HepG2 (cell line): Measurements from ENCODE around the gene CSNK1G1. TPM values are rescaled to one million over a fixed set of nuclear protein-coding genes. Genes with fewer than 3 reads are reported as not detected.

Experiments used
- BCL3 ChIP-seq: sonication (generic); formaldehyde crosslinking; IDR thresholded peaks from 2 replicates; pipeline ENCODE4 v1.5.1; 2020; ENCODE audit warnings: mild to moderate bottlenecking, missing genetic modification reagents, moderate library complexity
- MLLT10 ChIP-seq: sonication (generic); formaldehyde crosslinking; IDR thresholded peaks from 2 replicates; pipeline ENCODE4 v1.4.0; 2020; ENCODE audit warnings: missing genetic modification reagents
- NFAT5 ChIP-seq: sonication (generic); formaldehyde crosslinking; IDR thresholded peaks from 2 replicates; pipeline ENCODE4 v1.4.0; 2020; ENCODE audit warnings: missing genetic modification reagents
- NR2C2 ChIP-seq: sonication (generic); formaldehyde crosslinking; IDR thresholded peaks from 2 replicates; pipeline ENCODE4 v1.4.0; 2020; ENCODE audit warnings: missing genetic modification reagents, mild to moderate bottlenecking, moderate library complexity, borderline replicate concordance
- RBFOX2 ChIP-seq: fragments of 200-400 bp; formaldehyde crosslinking; IDR thresholded peaks from 2 replicates; pipeline ENCODE4 v1.6.1; 2017; ENCODE audit warnings: low read depth, mild to moderate bottlenecking, low read length
- TBX2 ChIP-seq: sonication (generic); formaldehyde crosslinking; IDR thresholded peaks from 2 replicates; pipeline ENCODE4 v1.5.0; 2020; ENCODE audit warnings: missing genetic modification reagents, mild to moderate bottlenecking, borderline replicate concordance
- THRA ChIP-seq: sonication (generic); formaldehyde crosslinking; IDR thresholded peaks from 2 replicates; pipeline ENCODE4 v1.4.0; 2020; ENCODE audit warnings: missing genetic modification reagents, borderline replicate concordance
- USF2 ChIP-seq, 2 experiments: sonication (generic) in 1 of 2; formaldehyde crosslinking in 1 of 2; IDR thresholded peaks; 2 replicates each; pipeline versions ENCODE4 v1.5.1 to v1.6.1; 2011 to 2020; ENCODE audit warnings: borderline replicate concordance in 1 of 2, low read depth in 1 of 2, low read length in 1 of 2, mild to moderate bottlenecking in 1 of 2, missing genetic modification reagents in 1 of 2, moderate library complexity in 1 of 2
- ZNF513 ChIP-seq: sonication (generic); formaldehyde crosslinking; conservative IDR thresholded peaks from 2 replicates; pipeline ENCODE4 v1.5.0; 2020; ENCODE audit warnings: missing genetic modification reagents
- ZNF768 ChIP-seq: sonication (generic); formaldehyde crosslinking; IDR thresholded peaks from 2 replicates; pipeline ENCODE4 v1.4.0; 2020; ENCODE audit warnings: missing genetic modification reagents
- ZSCAN5A ChIP-seq: sonication (generic); formaldehyde crosslinking; IDR thresholded peaks from 2 replicates; pipeline ENCODE4 v1.8.0; 2022; ENCODE audit warnings: mild to moderate bottlenecking, missing genetic modification reagents, borderline replicate concordance
- polyA plus RNA-seq, 8 experiments: library from polyadenylated mRNA; depleted of rRNA in 3 of 8; stranded (reverse) in 7 of 8; unstranded in 1 of 8; fragments of >200 nt; fragmentation: Illumina TruSeq in 4 of 8; extraction: Trizol in 4 of 8; gene quantifications; 2 replicates each; pipeline versions ENCODE4 v1.2.1 to v1.2.3, GENCODE V29; 2011 to 2016; ENCODE audit warnings: low read depth in 4 of 8, missing spikeins in 1 of 8, mixed read lengths in 1 of 8; ENCODE audit not compliant: insufficient read depth in 1 of 8
- total RNA-seq, 5 experiments: library from RNA; depleted of rRNA; stranded (reverse); fragments of >200 nt; fragmentation: Illumina TruSeq; extraction: Trizol; gene quantifications; 2 replicates each; pipeline ENCODE4 v1.2.3, GENCODE V29; 2016; ENCODE audit warnings: low read depth in 1 of 5

Gene CSNK1G1
- total and polyA plus RNA-seq, 2 of the 13 experiments (the other 11 are each of a cell fraction or from before 2014, with no cell fraction given): 8.5 to 12.6 TPM

GRCh38 chr15:64146885-64147681, 208.9 kb downstream of the CSNK1G1 start (continued):
- TF ChIP-seq USF2 (IDR thresholded peaks at IDR 0.05; ENCODE audit: low read depth, low read length): no peak
- no peak for TF ChIP-seq USF2 (CRISPR knock-in tag; IDR thresholded peaks at IDR 0.05; ENCODE audit: borderline replicate concordance)
- peak; percentile 36; the same call in 1 of the 2 replicates for TF ChIP-seq NR2C2
- TF ChIP-seq ZNF768: peak; percentile 47; the same call in 1 of the 2 replicates
- TF ChIP-seq BCL3 (CRISPR knock-in tag): no peak
- TF ChIP-seq TBX2 (CRISPR knock-in tag): peak; percentile 71
- TF ChIP-seq RBFOX2: no peak
- TF ChIP-seq NFAT5: no peak
- no peak for TF ChIP-seq ZNF513 (CRISPR knock-in tag)
- peak; percentile 65; the same call in 1 of the 2 replicates for TF ChIP-seq THRA (CRISPR knock-in tag)
- TF ChIP-seq ZSCAN5A (CRISPR knock-in tag): peak; percentile 34; the same call in 1 of the 2 replicates
- no peak for TF ChIP-seq MLLT10 (CRISPR knock-in tag)
